Activated CD8-positive, alpha-beta memory T cell treated with anti-CD3 and anti-CD28 coated beads, Interleukin-2, amount 50 U/mL, for 4 hours (primary cell): ENCODE results near the gene GPHB5.
"Not testable (repeated sequence)": the region's sequence is repeated elsewhere in the genome, so short reads cannot be mapped to it uniquely, and the experiment has no call there.

Experiments used
- DNase-seq: peaks from one replicate; pipeline ENCODE4 v3.0.0-alpha.2; 2020

Gene GPHB5

GRCh38 chr14:63292805-63293204 lies 25.9 kb downstream of the GPHB5 start:
- no peak for DNase-seq

GRCh38 chr14:63290741-63291430 lies 27.8 kb downstream of the GPHB5 start:
- no peak for DNase-seq

- DNase-seq: no peak
Observed at GRCh38 chr14:63288853-63289252, 29.9 kb downstream of the GPHB5 start.

GRCh38 chr14:63287666-63288483 lies 30.9 kb downstream of the GPHB5 start:
- DNase-seq: no peak

- no peak for DNase-seq
Observed at GRCh38 chr14:63286071-63286470, 32.7 kb downstream of the GPHB5 start.

GRCh38 chr14:63283884-63284248 lies 34.9 kb downstream of the GPHB5 start:
- no peak for DNase-seq

- DNase-seq: no peak
Observed at GRCh38 chr14:63282997-63283883, 35.5 kb downstream of the GPHB5 start.

- not testable (repeated sequence) for DNase-seq
Observed at GRCh38 chr14:63279933-63280332, 38.8 kb downstream of the GPHB5 start.

GRCh38 chr14:63277591-63278183 lies 41.0 kb downstream of the GPHB5 start:
- no peak for DNase-seq

GRCh38 chr14:63276492-63277342 lies 42.0 kb downstream of the GPHB5 start:
- no peak for DNase-seq

GRCh38 chr14:63276016-63276415 lies 42.7 kb downstream of the GPHB5 start:
- no peak for DNase-seq

- DNase-seq: no peak
Observed at GRCh38 chr14:63275611-63276010, 43.1 kb downstream of the GPHB5 start.

GRCh38 chr14:63273717-63274655 lies 44.7 kb downstream of the GPHB5 start:
- no peak for DNase-seq

- no peak for DNase-seq
Observed at GRCh38 chr14:63273129-63273528, 45.6 kb downstream of the GPHB5 start.

- DNase-seq: no peak
Observed at GRCh38 chr14:63269561-63270225, 49.0 kb downstream of the GPHB5 start.

- no peak for DNase-seq
Observed at GRCh38 chr14:63268771-63269170, 50.0 kb downstream of the GPHB5 start.

GRCh38 chr14:63267171-63267570 lies 51.6 kb downstream of the GPHB5 start:
- no peak for DNase-seq

- no peak for DNase-seq
Observed at GRCh38 chr14:63266106-63266505, 52.6 kb downstream of the GPHB5 start.
